Liver (tissue), 3 donors: ENCODE data around the gene GAB2.

ENCODE experiments used
- CTCF ChIP-seq: fragments of 150-350 bp; IDR thresholded peaks from 2 replicates; pipeline ENCODE4 v1.5.1; 2017; ENCODE audit warnings: improper control_type of control experiment, low read depth, low read length; ENCODE audit not compliant: missing input control
- GABPA ChIP-seq, 2 donors: IDR thresholded peaks in 1 of 2; conservative IDR thresholded peaks in 1 of 2; 2 replicates each; pipeline ENCODE4 v1.6.1; 2016; ENCODE audit warnings: antibody characterized with exemption in 2 of 2, mild to moderate bottlenecking in 1 of 2, moderate library complexity in 1 of 2
- MAX ChIP-seq: IDR thresholded peaks from 2 replicates; pipeline ENCODE4 v1.6.1; 2016; ENCODE audit warnings: antibody characterized with exemption
- REST ChIP-seq: IDR thresholded peaks from 2 replicates; pipeline ENCODE4 v1.6.1; 2016; ENCODE audit warnings: antibody characterized with exemption, mild to moderate bottlenecking
- TAF1 ChIP-seq: conservative IDR thresholded peaks from 2 replicates; pipeline ENCODE4 v1.6.1; 2016; ENCODE audit warnings: antibody characterized with exemption, mild to moderate bottlenecking
- donor health status: healthy.
- donor health status: healthy.

GRCh38 chr11:78349624-78350023 is 68.0 kb downstream of the GAB2 start:
- TF ChIP-seq CTCF (no peak), REST (no peak), GABPA (IDR thresholded peaks at IDR 0.05 in 1 of 2, conservative IDR thresholded peaks at IDR 0.05 in 1 of 2) (no peak), TAF1 (no peak), MAX (no peak)
